GM04504 (cell line): ENCODE measurements around the gene UQCRHL.

Source experiments
- DNase-seq: peaks from one replicate; pipeline ENCODE4 v3.0.0-alpha.2; 2012; ENCODE audit warnings: low read depth

The UQCRHL gene

GRCh38 chr1:15757575-15758342 is 49.7 kb downstream of the UQCRHL start:
- DNase-seq = no peak
